Activated CD8-positive, alpha-beta T cell treated with anti-CD3 and anti-CD28 coated beads, Interleukin-2, amount 10 ng/mL, durations not matched to agents 7 days and 5 days (primary cell): Measurements from ENCODE around the gene BRINP2. TPM values are rescaled to one million over a fixed set of nuclear protein-coding genes. Genes with fewer than 3 reads are reported as not detected.
"Not testable (repeated sequence)": the region's sequence is repeated elsewhere in the genome, so short reads cannot be mapped to it uniquely, and the experiment has no call there.

Source experiments
- ATAC-seq: fragments of 150-1000 bp; cut with Tn5 transposase; one replicate; pipeline ENCODE4 v1.10.0; 2021; ENCODE audit warnings: moderate library complexity
- CTCF ChIA-PET: fragments of 350-600 bp; sonication (Branson Sonifier 250); formaldehyde crosslinking; loops from one replicate; lab custom pipeline; 2021; ENCODE audit warnings: antibody characterized with exemption; lab: Charles Lee
- POLR2A ChIA-PET: fragments of 350-600 bp; sonication (Branson Sonifier 250); formaldehyde crosslinking; loops from one replicate; lab custom pipeline; 2021; ENCODE audit warnings: antibody characterized with exemption; lab: Charles Lee
- DNase-seq: peaks from one replicate; pipeline ENCODE4 v3.0.0-alpha.2; 2020
- H3K27ac Mint-ChIP-seq: one replicate; pipeline ENCODE4 v1.8.0; 2021; ENCODE audit warnings: mild to moderate bottlenecking, mixed read lengths
- H3K27me3 Mint-ChIP-seq: one replicate; pipeline ENCODE4 v1.8.0; 2021; ENCODE audit warnings: low read depth, mixed read lengths
- H3K36me3 Mint-ChIP-seq: one replicate; pipeline ENCODE4 v1.8.0; 2021; ENCODE audit warnings: low read depth, mixed read lengths
- H3K4me1 Mint-ChIP-seq: one replicate; pipeline ENCODE4 v1.8.0; 2021; ENCODE audit warnings: low read depth, mixed read lengths
- H3K4me3 Mint-ChIP-seq: one replicate; pipeline ENCODE4 v1.8.0; 2021; ENCODE audit warnings: mild to moderate bottlenecking, mixed read lengths
- H3K9me3 Mint-ChIP-seq: one replicate; pipeline ENCODE4 v1.8.0; 2022; ENCODE audit warnings: mixed read lengths; ENCODE audit not compliant: insufficient read depth
- total RNA-seq, 2 experiments: library from RNA; stranded (reverse); gene quantifications; one replicate each; pipeline ENCODE4 v1.2.3, GENCODE V29; 2021

BRINP2 gene
- total RNA-seq, 2 experiments from 2014 or later = not detected

DNA sequence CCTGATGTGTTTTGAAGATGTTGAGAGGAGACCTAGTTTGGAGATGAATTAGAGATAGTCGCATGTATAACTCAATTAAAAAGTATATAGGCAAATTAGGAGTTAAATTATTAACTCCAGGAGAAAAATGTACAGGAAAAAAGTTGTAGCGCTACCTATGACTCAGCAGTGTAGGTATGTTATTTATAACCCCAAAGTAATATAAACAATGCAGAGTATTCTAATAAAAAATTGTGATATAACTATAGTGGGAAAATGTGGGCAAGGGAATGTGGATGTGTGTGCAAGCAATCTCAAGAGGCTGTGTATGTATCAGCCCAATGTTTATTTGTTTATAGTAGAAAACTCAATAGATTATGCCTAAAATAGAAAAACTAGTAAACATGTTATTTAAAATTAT lies 144.5 kb downstream of the BRINP2 start:
- ATAC-seq (no peak), DNase-seq (no peak)
- Mint-ChIP-seq H3K9me3 (peaks cover 5% of the 10 kb centered on the region), H3K27me3 (no peaks in the 10 kb centered on the region), H3K4me1 (no peaks in the 10 kb centered on the region), H3K4me3 (no peak overlapping the region), H3K36me3 (no peaks in the 10 kb centered on the region), H3K27ac (no peak overlapping the region)
- ChIA-PET POLR2A (no interaction called here), CTCF (no interaction called here)

DNA sequence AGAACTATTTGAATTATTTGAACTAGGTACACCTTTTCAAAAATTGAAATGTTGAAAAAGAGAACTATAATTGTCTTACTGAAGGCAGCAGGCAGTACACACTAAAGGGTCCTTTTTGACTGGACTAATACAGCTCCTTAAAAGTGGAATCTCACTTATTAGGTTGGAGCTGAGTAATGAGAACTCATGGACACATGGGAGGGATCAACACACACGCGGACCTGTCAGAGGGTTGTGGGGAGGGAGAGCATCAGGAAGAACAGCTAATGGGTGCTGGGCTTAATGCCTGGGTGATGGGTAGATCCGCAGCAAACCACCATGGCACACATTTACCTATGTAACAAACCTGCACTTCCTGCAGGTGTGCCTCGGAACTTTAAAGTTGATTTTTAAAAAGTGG lies 145.0 kb downstream of the BRINP2 start:
- no peak for DNase-seq
- H3K9me3 Mint-ChIP-seq = peaks cover 5% of the 10 kb centered on the region
- H3K27me3 Mint-ChIP-seq = no peaks in the 10 kb centered on the region
- ChIA-PET POLR2A (no interaction called here), CTCF (no interaction called here)
- no peaks in the 10 kb centered on the region for H3K4me1 Mint-ChIP-seq
- H3K36me3 Mint-ChIP-seq = no peaks in the 10 kb centered on the region
- no peak for ATAC-seq
- H3K4me3 Mint-ChIP-seq = no peak overlapping the region
- no peak overlapping the region for H3K27ac Mint-ChIP-seq

DNA sequence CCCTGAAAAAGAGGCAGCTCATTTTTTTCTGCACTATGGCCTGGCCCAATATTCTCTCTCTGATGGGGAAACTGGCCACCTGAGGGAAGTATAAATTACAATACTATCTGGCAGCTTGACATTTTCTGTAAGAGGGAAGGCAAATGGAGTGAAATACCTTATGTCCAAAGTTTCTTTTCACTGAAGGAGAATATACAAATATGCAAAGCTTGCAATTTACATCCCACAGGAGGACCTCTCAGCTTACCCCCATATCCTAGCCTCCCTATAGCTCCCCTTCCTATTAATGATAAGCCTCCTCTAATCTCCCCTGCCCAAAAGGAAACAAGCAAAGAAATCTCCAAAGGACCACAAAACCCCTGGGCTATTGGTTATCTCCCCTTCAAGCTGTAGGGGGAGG lies 150.7 kb downstream of the BRINP2 start:
- DNase-seq, H3K4me3 Mint-ChIP-seq, H3K4me1 Mint-ChIP-seq, CTCF ChIA-PET, H3K27me3 Mint-ChIP-seq, ATAC-seq, H3K27ac Mint-ChIP-seq, POLR2A ChIA-PET, H3K36me3 Mint-ChIP-seq: not testable (repeated sequence)
- H3K9me3 Mint-ChIP-seq = peaks cover 10% of the 10 kb centered on the region

DNA sequence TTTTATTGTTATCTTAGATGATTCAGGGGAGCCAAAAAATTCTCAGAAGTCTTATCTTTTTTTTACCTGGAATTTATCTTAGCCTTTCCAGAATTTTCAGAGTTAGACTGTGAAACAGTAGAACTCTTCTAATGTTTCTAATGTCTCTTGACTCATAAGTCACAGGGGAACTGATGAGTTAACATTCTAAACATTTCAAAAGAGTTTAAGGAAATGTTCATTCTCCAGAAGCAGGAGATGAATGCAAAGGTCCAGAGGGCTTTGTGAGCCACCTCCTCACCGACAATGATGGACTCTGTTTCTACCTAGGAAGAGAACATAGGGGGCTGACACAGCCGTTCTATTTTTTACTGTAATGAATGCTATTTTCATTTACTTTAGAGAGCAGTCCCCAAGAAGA lies 157.5 kb downstream of the BRINP2 start:
- Mint-ChIP-seq H3K4me1 (no peaks in the 10 kb centered on the region), H3K27me3 (no peaks in the 10 kb centered on the region), H3K27ac (no peak overlapping the region), H3K4me3 (no peak overlapping the region), H3K9me3 (no peaks in the 10 kb centered on the region), H3K36me3 (no peaks in the 10 kb centered on the region)
- POLR2A ChIA-PET = no interaction called here
- CTCF ChIA-PET = no interaction called here
- ATAC-seq (no peak), DNase-seq (no peak)

DNA sequence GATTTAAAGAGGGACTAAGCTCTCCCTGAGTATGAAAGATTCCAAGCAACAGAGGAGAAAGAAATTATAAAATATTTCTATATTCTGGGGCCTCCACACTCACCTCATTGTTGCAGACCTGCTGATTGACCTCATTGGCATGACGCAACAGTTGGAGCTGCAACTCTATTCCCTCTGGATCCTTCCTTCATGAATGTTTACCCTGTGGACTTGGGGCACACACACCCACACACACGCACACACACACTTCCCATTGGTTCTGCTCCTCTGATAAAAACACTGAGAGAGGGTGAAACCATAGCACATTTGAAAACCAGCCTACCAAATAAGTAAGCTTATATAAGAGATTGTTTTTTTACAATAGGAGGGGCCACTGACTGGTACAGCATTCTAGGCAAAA lies 159.1 kb downstream of the BRINP2 start:
- ATAC-seq = no peak
- ChIA-PET CTCF (no interaction called here), POLR2A (no interaction called here)
- Mint-ChIP-seq H3K4me1 (no peaks in the 10 kb centered on the region), H3K9me3 (no peaks in the 10 kb centered on the region), H3K4me3 (no peak overlapping the region), H3K27ac (no peak overlapping the region), H3K27me3 (no peaks in the 10 kb centered on the region), H3K36me3 (no peaks in the 10 kb centered on the region)
- no peak for DNase-seq

Other genes with a start within 250 kb of the BRINP2 start
- not detected for gene ASTN1, start 6.2 kb upstream of the BRINP2 start, total RNA-seq